Panc1 (cell line): ENCODE results near the gene LRRC74A. TPM values are rescaled to one million over a fixed set of nuclear protein-coding genes. Genes with fewer than 3 reads are reported as not detected.

ENCODE experiments used
- ATAC-seq: fragments of 200-7000 bp; cut with Tn5 transposase; 2 replicates; pipeline ENCODE4 v1.9.1; 2020; ENCODE audit warnings: mild to moderate bottlenecking, moderate library complexity
- BruUV-seq: library from RNA; stranded (reverse); fragments of 400-500 nt; replicated peaks from 2 replicates; lab custom pipeline; 2021; lab: Mats Ljungman, UMichigan
- CTCF ChIA-PET: fragments of 300-600 bp; sonication (Branson Sonifier 250); formaldehyde crosslinking; loops from one replicate; lab custom pipeline; 2022; ENCODE audit warnings: antibody characterized with exemption; lab: Charles Lee
- POLR2A ChIA-PET: fragments of 300-600 bp; sonication (Branson Sonifier 250); formaldehyde crosslinking; loops from one replicate; lab custom pipeline; 2022; ENCODE audit warnings: antibody characterized with exemption; lab: Charles Lee
- DNase-seq: peaks from one replicate; pipeline ENCODE4 v3.0.0-alpha.2; 2010; ENCODE audit warnings: low read depth, low spot score
- H3K27ac ChIP-seq: 2 replicates; pipeline ENCODE4 v1.5.1; 2011; ENCODE audit warnings: mild to moderate bottlenecking, low read length, inconsistent platforms
- H3K27me3 ChIP-seq: fragments of 200-500 bp; sonication (Bioruptor generic); 2 replicates; pipeline ENCODE4 v1.6.0; 2014; ENCODE audit warnings: low read length, inconsistent platforms; ENCODE audit not compliant: control insufficient read depth, insufficient read depth
- H3K36me3 ChIP-seq: fragments of 200-500 bp; sonication (Bioruptor generic); 2 replicates; pipeline ENCODE4 v1.5.1; 2014; ENCODE audit warnings: inconsistent platforms, mild to moderate bottlenecking, low read length, moderate library complexity; ENCODE audit not compliant: control insufficient read depth, insufficient read depth
- H3K4me1 ChIP-seq: 2 replicates; pipeline ENCODE4 v1.5.1; 2011; ENCODE audit warnings: inconsistent platforms, mild to moderate bottlenecking, low read length, moderate library complexity; ENCODE audit not compliant: control insufficient read depth, insufficient read depth
- H3K4me3 ChIP-seq, 2 experiments: 2 replicates each; pipeline ENCODE4 v1.5.1; 2011 to 2012; ENCODE audit warnings: low read depth in 2 of 2, low read length in 2 of 2, mild to moderate bottlenecking in 2 of 2, inconsistent platforms in 1 of 2, moderate library complexity in 1 of 2
- H3K9me3 ChIP-seq: fragments of 200-500 bp; sonication (Bioruptor generic); 2 replicates; pipeline ENCODE4 v1.5.1; 2014; ENCODE audit warnings: low read depth, mild to moderate bottlenecking, inconsistent platforms, low read length, moderate library complexity; ENCODE audit not compliant: control insufficient read depth, insufficient read depth
- CTCF ChIP-seq: fragments of 450-650 bp; IDR thresholded peaks from 2 replicates; pipeline ENCODE4 v1.5.1; 2017; ENCODE audit warnings: mild to moderate bottlenecking
- POLR2AphosphoS5 ChIP-seq: IDR thresholded peaks from 2 replicates; pipeline ENCODE4 v1.6.1; 2012; ENCODE audit warnings: mild to moderate bottlenecking, low read depth, low read length, moderate library complexity
- REST ChIP-seq, 2 experiments: IDR thresholded peaks; 2 replicates each; pipeline ENCODE4 v1.6.1; 2011 to 2012; ENCODE audit warnings: low read depth in 2 of 2, control low read depth in 1 of 2, low read length in 1 of 2, mild to moderate bottlenecking in 1 of 2, moderate library complexity in 1 of 2; ENCODE audit not compliant: insufficient read depth in 1 of 2
- SIN3A ChIP-seq: IDR thresholded peaks from 2 replicates; pipeline ENCODE4 v1.6.1; 2012; ENCODE audit warnings: low read depth, mild to moderate bottlenecking, low read length, moderate library complexity, borderline replicate concordance; ENCODE audit not compliant: insufficient read depth
- TCF7L2 ChIP-seq: IDR thresholded peaks from 2 replicates; pipeline ENCODE4 v1.6.1; 2011; ENCODE audit warnings: mild to moderate bottlenecking, low read depth, low read length, inconsistent platforms
- in situ Hi-C: cut with HindIII; loops from 2 replicates; pipeline ENCODE4 v1.10.0; 2016; ENCODE audit warnings: low sequenced_read_pairs, low pct_unique_long_range_greater_than_20kb
- intact Hi-C: fragments of 100-400 bp; cut with micrococcal nuclease; formaldehyde crosslinking; loops from one replicate; pipeline ENCODE4 v1.10.0; 2022; ENCODE audit not compliant: unreplicated experiment
- total RNA-seq: library from RNA; stranded (reverse); gene quantifications from one replicate; pipeline ENCODE4 v1.2.1, GENCODE V29; 2021; ENCODE audit not compliant: unreplicated experiment

Gene LRRC74A
- total RNA-seq, 1 experiment from 2014 or later, result not detected

- ChIA-PET CTCF (no interaction called here), POLR2A (interaction anchor here (0.7 kb wide), 1 partner anchor 58 kb away, joined by 4 read pairs; no protein-coding TSS in a partner anchor)
- DNase-seq (no peak), ATAC-seq (no peak)
- Histone ChIP-seq H3K27ac (no peak overlapping the region), H3K4me3 (no peak overlapping the region), H3K36me3 (no peaks in the 10 kb centered on the region), H3K4me1 (no peaks in the 10 kb centered on the region), H3K9me3 (no peaks in the 10 kb centered on the region), H3K27me3 (no peaks in the 10 kb centered on the region)
- no TSS peak for BruUV-seq
- TF ChIP-seq TCF7L2 (no peak), REST (IDR thresholded peaks at IDR 0.05; ENCODE audit: insufficient read depth in 1 of 2, low read depth in 2 of 2, low read length in 1 of 2) (no peak), CTCF (no peak)
- intact Hi-C loops, result no loop called here
- in situ Hi-C loops, result no loop called here
Observed at GRCh38 chr14:76861574-76862255, 35.5 kb downstream of the LRRC74A start.

GRCh38 chr14:76862546-76863282 is 36.5 kb downstream of the LRRC74A start:
- in situ Hi-C loops, result no loop called here
- CTCF ChIA-PET, result no interaction called here

More at GRCh38 chr14:76862546-76863282, 36.5 kb downstream of the LRRC74A start:
- H3K4me1 ChIP-seq, result no peaks in the 10 kb centered on the region
- H3K27ac ChIP-seq, result no peak overlapping the region
- intact Hi-C loops, result no loop called here
- POLR2A ChIA-PET, result no interaction called here
- ATAC-seq, result no peak
- H3K27me3 ChIP-seq, result no peaks in the 10 kb centered on the region
- no peaks in the 10 kb centered on the region for H3K9me3 ChIP-seq
- no peaks in the 10 kb centered on the region for H3K36me3 ChIP-seq
- TF ChIP-seq POLR2AphosphoS5 (no peak), CTCF (no peak), REST (IDR thresholded peaks at IDR 0.05; ENCODE audit: insufficient read depth in 1 of 2, low read depth in 2 of 2, low read length in 1 of 2) (no peak), SIN3A (no peak)
- DNase-seq, result no peak
- no peak overlapping the region for H3K4me3 ChIP-seq
- no TSS peak for BruUV-seq
